ENCODE measurements around the gene NAGPA. TPM values are rescaled to one million over a fixed set of nuclear protein-coding genes. Genes with fewer than 3 reads are reported as not detected.
"Not testable (repeated sequence)": the region's sequence is repeated elsewhere in the genome, so short reads cannot be mapped to it uniquely, and the experiment has no call there.

Gene NAGPA
- total RNA-seq, result 10 to 100 TPM; 15.1 to 27.5 (median 27.4) TPM

- TF ChIP-seq, protein P1, sequence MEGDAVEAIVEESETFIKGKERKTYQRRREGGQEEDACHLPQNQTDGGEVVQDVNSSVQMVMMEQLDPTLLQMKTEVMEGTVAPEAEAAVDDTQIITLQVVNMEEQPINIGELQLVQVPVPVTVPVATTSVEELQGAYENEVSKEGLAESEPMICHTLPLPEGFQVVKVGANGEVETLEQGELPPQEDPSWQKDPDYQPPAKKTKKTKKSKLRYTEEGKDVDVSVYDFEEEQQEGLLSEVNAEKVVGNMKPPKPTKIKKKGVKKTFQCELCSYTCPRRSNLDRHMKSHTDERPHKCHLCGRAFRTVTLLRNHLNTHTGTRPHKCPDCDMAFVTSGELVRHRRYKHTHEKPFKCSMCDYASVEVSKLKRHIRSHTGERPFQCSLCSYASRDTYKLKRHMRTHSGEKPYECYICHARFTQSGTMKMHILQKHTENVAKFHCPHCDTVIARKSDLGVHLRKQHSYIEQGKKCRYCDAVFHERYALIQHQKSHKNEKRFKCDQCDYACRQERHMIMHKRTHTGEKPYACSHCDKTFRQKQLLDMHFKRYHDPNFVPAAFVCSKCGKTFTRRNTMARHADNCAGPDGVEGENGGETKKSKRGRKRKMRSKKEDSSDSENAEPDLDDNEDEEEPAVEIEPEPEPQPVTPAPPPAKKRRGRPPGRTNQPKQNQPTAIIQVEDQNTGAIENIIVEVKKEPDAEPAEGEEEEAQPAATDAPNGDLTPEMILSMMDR (IDR thresholded peaks at IDR 0.05 in 4 of 5, conservative IDR thresholded peaks at IDR 0.05 in 1 of 5), result peak in 1 of 5 experiments; percentile 23
- TF ChIP-seq POLR2A (IDR thresholded peaks at IDR 0.05), result no peak
- Histone ChIP-seq H3K27ac (peak within 1 kb of the TSS; percentile 39 to 77 (median 64)), H3K4me1 (peaks cover 13 to 17% of the 10 kb centered on the region in 2 donors), H3K27me3 (no peaks in the 10 kb centered on the region), H3K9me3 (no peaks in the 10 kb centered on the region), H3K36me3 (no peaks in the 10 kb centered on the region), H3K4me3 (peak within 1 kb of the TSS; percentile 77 to 91 (median 88))
- DNase-seq (peak; percentile 81 to 85), ATAC-seq (peak; percentile 94 to 95)
- intact Hi-C loops (cut with DNase I; ENCODE audit: low total_unique reads) (loop anchor here (1.0 kb wide), 1 partner anchor 38 kb away; the partner anchor contains the start of gene ALG1), in situ Hi-C loops (cut with MboI; ENCODE audit: low sequenced_read_pairs in 4 of 4) (no loop called here)
Measured at GRCh38 chr16:5033256-5034166, at the start of gene NAGPA. Gene NAGPA, minus strand, starts transcription at chr16:5033935. Its CDS starts 21 bp downstream, at chr16:5033914.

DNA sequence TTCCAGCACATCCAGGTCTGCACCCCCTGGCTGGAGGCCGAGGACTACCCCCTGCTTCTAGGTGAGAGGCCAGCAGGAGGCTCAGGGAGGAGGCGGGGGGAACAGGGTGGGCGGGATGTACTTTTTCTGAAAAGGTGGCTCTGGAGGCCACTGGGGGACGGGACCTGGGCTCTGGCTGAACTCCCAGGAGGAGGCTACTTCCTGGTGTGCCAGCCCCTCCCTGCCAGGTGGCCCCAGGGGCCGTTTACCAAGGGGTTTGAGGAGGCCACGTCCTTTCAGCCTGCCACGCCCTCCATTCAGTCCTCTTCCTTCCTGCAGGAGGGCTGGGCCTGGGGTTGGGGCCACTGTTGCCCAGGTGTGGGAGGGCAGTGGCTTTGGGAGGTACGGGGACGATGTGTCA is 47.3 kb upstream of the NAGPA start:
- ATAC-seq; H3K27me3 ChIP-seq; H3K4me3 ChIP-seq; in situ Hi-C loops (cut with MboI; ENCODE audit: low sequenced_read_pairs in 4 of 4); H3K27ac ChIP-seq; DNase-seq; H3K9me3 ChIP-seq; H3K4me1 ChIP-seq; intact Hi-C loops (cut with DNase I; ENCODE audit: low total_unique reads): not testable (repeated sequence)
- H3K36me3 ChIP-seq, result peaks cover 0 to 60% of the 10 kb centered on the region in 2 donors

DNA sequence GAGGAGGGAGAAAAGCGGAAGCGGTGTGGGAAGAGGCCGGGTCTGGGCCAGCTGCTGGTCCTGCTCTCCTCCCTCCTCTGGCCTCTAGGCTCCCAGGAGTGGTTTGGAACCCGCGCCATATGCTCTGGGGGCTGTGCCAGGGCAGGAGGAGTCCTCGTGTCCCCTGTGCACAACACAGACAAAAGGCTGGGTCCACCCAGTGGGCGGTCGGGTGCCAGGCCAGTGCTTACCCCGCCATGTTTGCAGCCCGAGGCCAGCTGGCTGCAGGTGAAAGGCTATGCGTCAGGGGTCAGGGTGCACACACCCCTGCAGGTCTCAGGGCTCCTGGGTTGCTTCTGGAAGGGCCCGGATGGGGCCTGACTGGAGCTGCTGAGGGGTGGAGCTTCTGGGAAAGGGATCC is 46.7 kb upstream of the NAGPA start:
- ATAC-seq; intact Hi-C loops (cut with DNase I; ENCODE audit: low total_unique reads); H3K9me3 ChIP-seq: not testable (repeated sequence)

DNA sequence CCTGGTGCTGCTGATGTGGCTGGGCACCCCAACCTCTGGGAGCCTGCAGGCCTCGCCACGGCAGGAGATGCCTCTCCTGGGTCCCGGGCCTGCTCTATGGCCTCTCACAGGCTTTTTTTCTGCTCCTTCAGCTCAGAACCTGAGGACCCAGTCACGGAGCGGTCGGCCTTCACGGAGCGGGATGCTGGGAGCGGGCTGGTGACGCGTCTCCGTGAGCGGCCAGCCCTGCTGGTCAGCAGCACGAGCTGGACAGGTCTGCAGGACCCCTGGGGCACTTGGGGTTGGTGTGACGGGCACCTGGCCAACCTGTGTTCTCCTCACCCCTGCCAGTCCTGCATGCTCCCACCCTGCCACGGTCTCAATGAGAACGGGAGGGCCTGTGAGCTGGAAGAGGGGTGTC is 44.9 kb upstream of the NAGPA start:
- intact Hi-C loops (cut with DNase I; ENCODE audit: low total_unique reads), result loop anchor here (10.0 kb wide), 1 partner anchor 464 kb away; the partner anchor contains the start of gene UBALD1
- H3K36me3 ChIP-seq, result peaks cover 0 to 66% of the 10 kb centered on the region in 2 donors
- no peaks in the 10 kb centered on the region for H3K27me3 ChIP-seq
- no peaks in the 10 kb centered on the region for H3K9me3 ChIP-seq
- DNase-seq, result no peak
- TF ChIP-seq, protein P1 (IDR thresholded peaks at IDR 0.05 in 4 of 5, conservative IDR thresholded peaks at IDR 0.05 in 1 of 5), result no peak
- no peak for TF ChIP-seq POLR2A (IDR thresholded peaks at IDR 0.05)
- no peak overlapping the region for H3K27ac ChIP-seq
- in situ Hi-C loops (cut with MboI; ENCODE audit: low sequenced_read_pairs in 4 of 4), result no loop called here
- H3K4me1 ChIP-seq, result no peaks in the 10 kb centered on the region
- no peak for ATAC-seq
- H3K4me3 ChIP-seq, result no peak overlapping the region

More for the DNA sequence above, 46.7 kb upstream of the NAGPA start:
- H3K36me3 ChIP-seq, result peaks cover 0 to 60% of the 10 kb centered on the region in 2 donors
- DNase-seq; H3K27ac ChIP-seq; in situ Hi-C loops (cut with MboI; ENCODE audit: low sequenced_read_pairs in 4 of 4); H3K27me3 ChIP-seq; H3K4me3 ChIP-seq; H3K4me1 ChIP-seq: not testable (repeated sequence)

- no peak for DNase-seq
- intact Hi-C loops (cut with DNase I; ENCODE audit: low total_unique reads), result loop anchor here (10.0 kb wide), 1 partner anchor 463 kb away; the partner anchor contains the start of gene UBALD1
- Histone ChIP-seq H3K4me1 (peaks cover 5 to 6% of the 10 kb centered on the region in 2 donors), H3K27me3 (no peaks in the 10 kb centered on the region), H3K36me3 (peaks cover 0 to 53% of the 10 kb centered on the region in 2 donors), H3K27ac (no peak overlapping the region), H3K9me3 (no peaks in the 10 kb centered on the region), H3K4me3 (no peak overlapping the region)
- TF ChIP-seq POLR2A (IDR thresholded peaks at IDR 0.05), result no peak
- TF ChIP-seq, protein P1 (IDR thresholded peaks at IDR 0.05 in 4 of 5, conservative IDR thresholded peaks at IDR 0.05 in 1 of 5), result no peak
- no peak for ATAC-seq
- in situ Hi-C loops (cut with MboI; ENCODE audit: low sequenced_read_pairs in 4 of 4), result no loop called here
Measured at GRCh38 chr16:5077304-5077703, 43.6 kb upstream of the NAGPA start.

All from gastrocnemius medialis (tissue), 4 donors.